Vagina (tissue), 2 donors: ENCODE results near the gene EPHA3. TPM values are rescaled to one million over a fixed set of nuclear protein-coding genes. Genes with fewer than 3 reads are reported as not detected.

Source experiments
- DNase-seq, 2 donors: peaks; one replicate each; pipeline ENCODE4 v3.0.0-alpha.2; 2017; ENCODE audit errors: extremely low spot score in 2 of 2
- H3K27ac ChIP-seq: fragments of 200-600 bp; sonication (generic); one replicate; pipeline ENCODE4 v1.5.1; 2019
- H3K27me3 ChIP-seq: fragments of 200-600 bp; sonication (generic); one replicate; pipeline ENCODE4 v1.5.1; 2019
- H3K36me3 ChIP-seq, 2 donors: fragments of 200-600 bp; sonication (generic); one replicate each; pipeline ENCODE4 v1.5.1; 2017 to 2019
- H3K4me1 ChIP-seq: fragments of 200-600 bp; sonication (generic); one replicate; pipeline ENCODE4 v1.5.1; 2019
- H3K4me3 ChIP-seq, 2 donors: fragments of 200-600 bp; sonication (generic); 1 replicate in 1 of 2; 2 replicates in 1 of 2; pipeline ENCODE4 v1.5.1; 2016 to 2019
- H3K9me3 ChIP-seq: fragments of 200-600 bp; sonication (generic); one replicate; pipeline ENCODE4 v1.5.1; 2019
- POLR2A ChIP-seq, 2 donors: fragments of 450-650 bp; IDR thresholded peaks; one replicate each; pipeline ENCODE4 v1.6.1; 2017; ENCODE audit warnings: antibody characterized with exemption in 2 of 2, mild to moderate bottlenecking in 2 of 2, moderate library complexity in 2 of 2
- POLR2AphosphoS5 ChIP-seq, 2 donors: sonication (generic); formaldehyde crosslinking; IDR thresholded peaks; one replicate each; pipeline ENCODE4 v1.9.0; 2017; ENCODE audit warnings: antibody characterized with exemption in 2 of 2, mild to moderate bottlenecking in 2 of 2, low read depth in 1 of 2; ENCODE audit not compliant: insufficient read depth in 1 of 2
- intact Hi-C: fragments of 100-400 bp; cut with DNase I; formaldehyde crosslinking; loops from one replicate; pipeline ENCODE4 v1.15.1; 2023
- total RNA-seq: library from RNA; depleted of rRNA; stranded (reverse); fragments of >200 nt; gene quantifications from one replicate; pipeline ENCODE4 v1.2.3, GENCODE V29; 2016
- TF ChIP-seq, protein P1 (sequence below), 3 experiments: fragments of 450-650 bp in 2 of 3; fragments of 200-600 bp in 1 of 3; sonication (generic) in 1 of 3; IDR thresholded peaks; one replicate each; pipeline ENCODE4 v1.5.1; 2017 to 2019; ENCODE audit warnings: antibody characterized with exemption in 3 of 3, mild to moderate bottlenecking in 2 of 3, moderate library complexity in 2 of 3

The EPHA3 gene
- total RNA-seq, 1 donor from 2014 or later: 24.1 TPM

DNA sequence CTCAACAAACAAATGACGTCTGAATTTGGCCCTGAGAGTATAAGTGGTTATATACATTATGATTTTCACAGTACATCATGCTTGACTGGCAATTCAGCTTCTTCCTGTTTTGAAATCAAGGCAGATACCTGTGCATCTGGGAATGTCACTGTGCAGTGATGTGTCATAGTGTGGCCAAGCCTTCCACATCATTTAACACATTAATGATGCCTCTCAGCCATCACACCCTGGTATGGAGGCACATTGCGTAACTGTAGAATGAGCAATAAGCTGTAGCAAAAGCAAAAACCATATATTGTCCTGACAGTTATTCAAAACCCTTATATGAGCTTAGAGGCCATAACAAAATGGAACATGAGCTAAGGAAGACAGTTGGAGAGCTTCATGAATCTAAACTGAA lies 246.0 kb downstream of the EPHA3 start:
- Histone ChIP-seq H3K27me3 (no peaks in the 10 kb centered on the region), H3K4me1 (no peaks in the 10 kb centered on the region), H3K9me3 (no peaks in the 10 kb centered on the region), H3K4me3 (no peak overlapping the region), H3K36me3 (no peaks in the 10 kb centered on the region), H3K27ac (no peak overlapping the region)
- intact Hi-C loops: no loop called here
- TF ChIP-seq POLR2A (IDR thresholded peaks at IDR 0.05) (no peak), POLR2AphosphoS5 (IDR thresholded peaks at IDR 0.05; ENCODE audit: insufficient read depth in 1 of 2, low read depth in 1 of 2) (no peak)
- TF ChIP-seq, protein P1, sequence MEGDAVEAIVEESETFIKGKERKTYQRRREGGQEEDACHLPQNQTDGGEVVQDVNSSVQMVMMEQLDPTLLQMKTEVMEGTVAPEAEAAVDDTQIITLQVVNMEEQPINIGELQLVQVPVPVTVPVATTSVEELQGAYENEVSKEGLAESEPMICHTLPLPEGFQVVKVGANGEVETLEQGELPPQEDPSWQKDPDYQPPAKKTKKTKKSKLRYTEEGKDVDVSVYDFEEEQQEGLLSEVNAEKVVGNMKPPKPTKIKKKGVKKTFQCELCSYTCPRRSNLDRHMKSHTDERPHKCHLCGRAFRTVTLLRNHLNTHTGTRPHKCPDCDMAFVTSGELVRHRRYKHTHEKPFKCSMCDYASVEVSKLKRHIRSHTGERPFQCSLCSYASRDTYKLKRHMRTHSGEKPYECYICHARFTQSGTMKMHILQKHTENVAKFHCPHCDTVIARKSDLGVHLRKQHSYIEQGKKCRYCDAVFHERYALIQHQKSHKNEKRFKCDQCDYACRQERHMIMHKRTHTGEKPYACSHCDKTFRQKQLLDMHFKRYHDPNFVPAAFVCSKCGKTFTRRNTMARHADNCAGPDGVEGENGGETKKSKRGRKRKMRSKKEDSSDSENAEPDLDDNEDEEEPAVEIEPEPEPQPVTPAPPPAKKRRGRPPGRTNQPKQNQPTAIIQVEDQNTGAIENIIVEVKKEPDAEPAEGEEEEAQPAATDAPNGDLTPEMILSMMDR (IDR thresholded peaks at IDR 0.05): no peak
- no peak for DNase-seq

DNA sequence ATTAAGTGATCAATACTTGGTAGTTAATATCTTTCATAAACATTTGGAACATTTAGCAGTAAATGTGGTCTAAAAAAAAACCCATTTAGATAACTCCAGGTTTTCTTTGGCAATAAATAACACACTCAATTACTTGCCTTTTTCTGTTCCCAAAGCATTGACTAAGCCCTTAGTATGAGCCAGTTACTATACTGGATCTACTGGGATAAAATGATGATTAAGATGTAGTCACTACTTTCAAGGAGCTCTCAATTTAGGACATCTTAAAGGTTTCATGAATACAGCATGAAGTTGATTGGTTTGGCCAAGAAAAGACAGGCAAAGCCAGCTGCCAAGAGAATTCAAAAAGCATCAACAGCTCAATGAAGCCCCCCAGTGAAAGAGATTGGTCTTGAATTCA lies 250.9 kb downstream of the EPHA3 start:
- no peak for DNase-seq
- no peaks in the 10 kb centered on the region for H3K27me3 ChIP-seq
- H3K36me3 ChIP-seq: no peaks in the 10 kb centered on the region
- H3K9me3 ChIP-seq: no peaks in the 10 kb centered on the region
- no peak overlapping the region for H3K4me3 ChIP-seq
- no peak for TF ChIP-seq POLR2AphosphoS5 (IDR thresholded peaks at IDR 0.05; ENCODE audit: insufficient read depth in 1 of 2, low read depth in 1 of 2)
- TF ChIP-seq, protein P1 (IDR thresholded peaks at IDR 0.05): no peak
- no peak for TF ChIP-seq POLR2A (IDR thresholded peaks at IDR 0.05)
- no peak overlapping the region for H3K27ac ChIP-seq
- intact Hi-C loops: no loop called here
- no peaks in the 10 kb centered on the region for H3K4me1 ChIP-seq

DNA sequence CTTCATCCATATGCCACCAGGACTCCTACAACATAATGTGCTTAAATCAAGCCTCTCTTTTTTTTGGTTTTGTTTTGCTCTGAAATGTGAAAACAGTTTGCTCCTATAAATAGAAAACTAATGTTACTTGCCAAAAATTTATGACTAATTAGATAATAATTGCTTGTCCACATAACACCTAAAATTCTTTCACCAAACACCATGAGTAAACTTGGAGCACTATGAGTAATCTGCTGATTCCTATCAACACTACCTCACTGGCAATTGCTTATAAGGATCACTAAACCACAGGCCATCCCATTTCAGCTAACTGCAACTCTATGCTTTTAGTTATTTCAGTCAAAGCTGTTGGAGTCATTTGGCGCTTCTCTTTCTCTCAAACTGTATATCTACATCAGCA lies 252.7 kb downstream of the EPHA3 start:
- TF ChIP-seq POLR2A (IDR thresholded peaks at IDR 0.05): no peak
- TF ChIP-seq POLR2AphosphoS5 (IDR thresholded peaks at IDR 0.05; ENCODE audit: insufficient read depth in 1 of 2, low read depth in 1 of 2): no peak
- TF ChIP-seq, protein P1 (IDR thresholded peaks at IDR 0.05): no peak
- Histone ChIP-seq H3K9me3 (no peaks in the 10 kb centered on the region), H3K4me1 (peaks cover 6% of the 10 kb centered on the region), H3K27ac (no peak overlapping the region), H3K4me3 (no peak overlapping the region), H3K27me3 (no peaks in the 10 kb centered on the region), H3K36me3 (no peaks in the 10 kb centered on the region)
- intact Hi-C loops: no loop called here
- DNase-seq: no peak

DNA sequence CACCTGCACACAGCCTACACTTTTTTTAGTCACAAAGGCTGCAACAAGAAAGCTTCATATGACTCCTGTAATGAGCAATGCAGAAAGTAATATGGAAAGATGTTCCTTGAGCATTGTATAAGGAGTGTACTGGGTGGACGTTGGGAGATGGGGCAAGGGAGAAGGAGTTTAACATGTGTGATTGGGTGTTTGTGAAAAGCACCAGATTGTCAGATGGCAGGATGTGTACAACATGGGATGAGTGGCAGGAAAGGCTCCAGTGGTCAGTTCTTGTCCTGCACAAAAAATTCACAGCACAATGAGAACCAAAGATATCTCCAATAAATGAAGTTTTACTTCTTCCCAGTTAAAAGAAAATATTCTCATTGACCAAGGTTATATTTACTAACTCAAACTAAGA lies 255.1 kb downstream of the EPHA3 start:
- H3K36me3 ChIP-seq: no peaks in the 10 kb centered on the region
- no peak overlapping the region for H3K4me3 ChIP-seq
- no peaks in the 10 kb centered on the region for H3K9me3 ChIP-seq
- no peak for DNase-seq
- H3K4me1 ChIP-seq: peaks cover 6% of the 10 kb centered on the region
- no peak for TF ChIP-seq POLR2AphosphoS5 (IDR thresholded peaks at IDR 0.05; ENCODE audit: insufficient read depth in 1 of 2, low read depth in 1 of 2)
- no peak for TF ChIP-seq POLR2A (IDR thresholded peaks at IDR 0.05)
- TF ChIP-seq, protein P1 (IDR thresholded peaks at IDR 0.05): no peak
- intact Hi-C loops: no loop called here
- no peak overlapping the region for H3K27ac ChIP-seq
- no peaks in the 10 kb centered on the region for H3K27me3 ChIP-seq

DNA sequence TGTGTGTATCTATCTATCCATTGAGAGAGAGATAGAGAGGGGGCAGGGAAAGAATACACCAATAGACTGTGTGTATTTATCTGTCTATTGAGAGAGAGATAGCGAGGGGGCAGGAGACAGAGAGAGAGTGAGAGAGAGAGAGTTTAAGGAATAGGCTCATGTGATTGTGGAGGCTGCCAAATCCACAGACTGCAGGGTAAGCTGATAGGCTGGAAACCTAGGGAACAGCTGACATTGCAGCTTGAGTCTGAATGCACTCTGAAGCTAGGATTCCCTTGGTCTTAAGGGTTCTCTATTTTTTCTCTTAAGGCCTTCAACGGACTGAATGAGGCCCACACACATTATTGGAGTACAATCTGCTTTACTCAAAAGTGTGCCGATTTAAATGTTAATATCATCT lies 255.8 kb downstream of the EPHA3 start:
- Histone ChIP-seq H3K27ac (no peak overlapping the region), H3K36me3 (no peaks in the 10 kb centered on the region), H3K4me3 (no peak overlapping the region), H3K4me1 (peaks cover 6% of the 10 kb centered on the region), H3K9me3 (no peaks in the 10 kb centered on the region), H3K27me3 (no peaks in the 10 kb centered on the region)
- no peak for DNase-seq
- TF ChIP-seq POLR2AphosphoS5 (IDR thresholded peaks at IDR 0.05; ENCODE audit: insufficient read depth in 1 of 2, low read depth in 1 of 2): no peak
- no peak for TF ChIP-seq POLR2A (IDR thresholded peaks at IDR 0.05)
- TF ChIP-seq, protein P1 (IDR thresholded peaks at IDR 0.05): no peak
- intact Hi-C loops: no loop called here
